SJCRH30 (cell line): ENCODE data around the gene RAB40B. TPM values are rescaled to one million over a fixed set of nuclear protein-coding genes. Genes with fewer than 3 reads are reported as not detected.

Experiments used
- DNase-seq, 2 experiments: peaks; one replicate each; pipeline ENCODE4 v3.0.0-alpha.2; 2015 to 2020
- H3K27ac ChIP-seq: fragments of 250-450 bp; sonication (Bioruptor Pico); 2 replicates; pipeline ENCODE4 v1.5.1; 2020; ENCODE audit warnings: mild to moderate bottlenecking, moderate library complexity
- H3K27me3 ChIP-seq: fragments of 250-450 bp; sonication (Bioruptor Pico); 2 replicates; pipeline ENCODE4 v1.5.1; 2020; ENCODE audit warnings: mild to moderate bottlenecking, moderate library complexity
- H3K36me3 ChIP-seq: fragments of 250-450 bp; sonication (Bioruptor Pico); 2 replicates; pipeline ENCODE4 v1.5.1; 2020; ENCODE audit warnings: mild to moderate bottlenecking, moderate library complexity
- H3K4me1 ChIP-seq: fragments of 250-450 bp; sonication (Bioruptor Pico); 2 replicates; pipeline ENCODE4 v1.5.1; 2020; ENCODE audit warnings: mild to moderate bottlenecking, moderate library complexity
- H3K4me3 ChIP-seq: fragments of 250-450 bp; sonication (Bioruptor Pico); 2 replicates; pipeline ENCODE4 v1.5.1; 2020; ENCODE audit warnings: mild to moderate bottlenecking, moderate library complexity
- H3K9me3 ChIP-seq: fragments of 250-450 bp; sonication (Bioruptor Pico); replicated peaks from 2 replicates; pipeline ENCODE4 v1.5.1; 2020; ENCODE audit warnings: mild to moderate bottlenecking, moderate library complexity
- total RNA-seq: library from RNA; depleted of rRNA; stranded (reverse); fragments of >200 nt; shearing (Covaris generic); gene quantifications from 2 replicates; pipeline ENCODE4 v1.2.3, GENCODE V29; 2014

RAB40B gene
- total RNA-seq, 1 experiment from 2014 or later: 17.2 TPM

DNA sequence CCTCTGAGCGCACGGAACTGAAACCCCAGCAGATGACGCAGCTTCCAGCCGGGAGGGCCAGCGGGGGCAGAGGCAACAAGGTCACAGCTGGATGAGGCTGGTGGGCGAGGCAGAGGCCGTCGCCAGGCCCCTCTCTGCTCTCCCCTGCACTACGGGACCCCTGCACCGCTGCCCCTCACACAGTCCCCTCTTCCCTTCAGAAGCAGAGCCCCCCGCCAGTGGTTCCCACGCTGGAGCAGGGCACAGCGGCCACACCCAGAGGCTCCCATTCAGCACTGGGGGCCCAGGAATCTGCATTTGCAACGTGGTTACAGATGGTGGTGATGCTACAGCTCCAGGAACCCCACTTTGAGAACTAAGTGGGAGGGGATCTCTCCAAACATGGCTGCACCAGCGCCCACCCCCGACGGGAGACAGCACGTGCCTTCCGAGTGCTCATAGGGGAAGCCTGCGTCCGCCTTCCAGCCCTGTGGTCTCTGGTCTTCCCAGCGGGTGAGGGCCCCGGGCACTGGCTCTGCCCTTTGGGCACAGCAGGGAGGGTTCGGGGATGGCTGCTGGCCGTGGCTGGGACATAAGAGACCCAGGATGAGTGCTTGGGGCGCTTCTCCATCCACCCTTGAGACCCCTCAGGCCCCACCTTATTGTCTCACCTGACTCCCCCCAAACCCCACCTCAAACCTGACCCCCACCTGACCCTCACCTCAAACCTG lies 4.7 kb upstream of the RAB40B start:
- DNase-seq: no peak
- Histone ChIP-seq H3K27ac (no peak overlapping the region), H3K36me3 (no peaks in the 10 kb centered on the region), H3K4me3 (no peak overlapping the region), H3K4me1 (peaks cover 32% of the 10 kb centered on the region), H3K27me3 (peaks cover 10% of the 10 kb centered on the region; the same call in 1 of the 2 replicates), H3K9me3 (no peaks in the 10 kb centered on the region)

DNA sequence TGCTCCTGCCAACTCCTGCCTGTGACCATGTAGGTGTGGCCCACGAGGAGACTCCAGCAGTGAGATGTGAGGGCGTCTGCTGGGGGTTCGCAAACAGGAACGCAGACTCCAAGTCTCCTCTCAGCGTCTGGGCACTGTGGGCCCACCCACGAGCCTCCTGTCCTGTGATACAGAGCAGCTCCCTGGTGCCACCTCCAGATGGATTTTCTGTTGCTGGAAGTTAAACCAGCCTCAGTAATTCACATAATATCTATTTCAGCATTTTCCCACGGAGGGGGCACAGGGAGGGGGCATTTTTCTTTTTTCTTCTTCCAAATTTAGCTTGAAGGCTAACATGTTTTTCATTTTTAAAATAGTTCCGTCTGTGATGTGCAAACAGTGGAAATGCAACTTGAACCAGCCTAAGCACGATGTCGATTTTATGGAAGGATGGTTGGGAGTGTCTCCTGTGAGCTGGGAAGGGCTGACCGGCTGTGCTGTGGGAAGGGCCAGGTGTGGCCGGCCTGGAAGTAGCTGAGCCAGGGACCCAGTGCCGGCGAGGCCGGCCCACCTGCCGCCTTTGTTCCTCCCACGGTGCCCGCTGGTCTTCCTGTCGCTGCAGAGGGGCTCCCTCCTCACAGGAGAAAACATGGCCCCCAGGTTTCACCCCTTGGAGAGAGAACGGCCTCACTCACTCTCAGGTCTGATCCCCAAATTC lies 3.9 kb upstream of the RAB40B start:
- H3K4me1 ChIP-seq: peaks cover 26% of the 10 kb centered on the region
- H3K36me3 ChIP-seq: no peaks in the 10 kb centered on the region
- no peak for DNase-seq

DNA sequence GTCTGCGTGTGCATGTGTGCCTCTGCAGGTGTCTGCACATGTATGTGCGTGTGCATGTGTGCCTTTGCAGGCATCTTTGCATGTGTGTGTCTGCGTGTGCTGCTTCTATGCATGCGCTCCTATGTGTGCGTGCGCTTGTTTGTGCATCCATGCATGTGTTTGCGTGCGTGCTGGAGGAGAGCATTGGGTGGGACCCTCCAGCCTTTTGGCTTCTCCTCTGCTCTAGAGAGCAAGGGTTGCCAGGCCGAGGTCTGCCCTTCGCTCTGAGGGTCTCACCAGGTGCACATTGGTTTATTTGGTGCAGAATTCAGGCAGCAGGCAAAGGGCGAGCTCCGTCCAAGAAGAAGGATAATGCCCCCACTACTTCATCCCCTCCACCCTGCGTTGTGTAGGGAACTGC lies 1.1 kb upstream of the RAB40B start:
- Histone ChIP-seq H3K4me1 (peaks cover 20% of the 10 kb centered on the region), H3K36me3 (no peaks in the 10 kb centered on the region), H3K27me3 (peaks cover 10% of the 10 kb centered on the region; the same call in 1 of the 2 replicates), H3K27ac (no peak overlapping the region), H3K9me3 (peaks cover 4% of the 10 kb centered on the region; the same call in 1 of the 2 replicates), H3K4me3 (no peak overlapping the region)
- no peak for DNase-seq

More for the DNA sequence above, 3.9 kb upstream of the RAB40B start:
- Histone ChIP-seq H3K9me3 (no peaks in the 10 kb centered on the region), H3K4me3 (no peak overlapping the region), H3K27ac (no peak overlapping the region), H3K27me3 (peaks cover 10% of the 10 kb centered on the region; the same call in 1 of the 2 replicates)

DNA sequence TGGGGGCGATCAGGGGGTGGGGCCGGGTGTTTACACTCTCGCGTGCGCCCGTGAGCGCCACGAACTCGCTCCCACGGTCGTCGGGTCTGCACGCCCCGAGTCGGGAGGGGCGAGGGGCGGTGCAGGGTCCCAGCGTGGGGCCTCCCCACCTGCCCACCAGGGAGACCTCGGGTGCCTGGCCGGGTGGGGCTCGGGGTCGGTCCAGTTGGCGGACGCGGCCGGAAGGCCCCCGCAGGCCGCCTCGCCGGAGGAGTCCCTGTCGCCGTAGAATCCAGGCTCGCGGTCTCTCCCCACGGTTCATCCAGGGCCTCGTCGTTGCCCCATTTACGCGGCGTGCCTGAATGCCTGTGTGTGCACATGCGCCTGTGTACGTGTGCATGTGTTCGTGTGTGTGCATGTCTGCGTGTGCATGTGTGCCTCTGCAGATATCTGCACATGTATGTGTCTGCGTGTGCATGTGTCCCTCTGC lies 510 bp upstream of the RAB40B start:
- H3K27ac ChIP-seq: no peak overlapping the region
- no peak for DNase-seq
- peaks cover 6% of the 10 kb centered on the region for H3K9me3 ChIP-seq
- H3K4me1 ChIP-seq: peaks cover 14% of the 10 kb centered on the region
- peaks cover 10% of the 10 kb centered on the region; the same call in 1 of the 2 replicates for H3K27me3 ChIP-seq
- peak overlapping the region; percentile 75 for H3K4me3 ChIP-seq
- no peaks in the 10 kb centered on the region for H3K36me3 ChIP-seq

DNA sequence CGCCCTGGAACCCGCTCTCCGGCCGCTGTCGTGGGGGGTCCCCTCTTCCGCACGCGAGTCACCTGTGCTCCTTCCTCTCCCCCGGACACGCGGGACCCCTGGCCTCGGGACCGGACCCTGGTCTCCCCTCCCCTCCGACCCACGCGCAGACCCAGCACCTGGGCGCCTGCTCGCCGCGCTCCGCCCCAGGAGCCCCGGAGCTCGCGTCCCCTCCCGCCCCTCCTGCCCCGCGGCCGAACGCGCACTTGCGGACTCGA lies 762 bp downstream of the RAB40B start:
- no peak for DNase-seq
- Histone ChIP-seq H3K4me3 (peak overlapping the region; percentile 71), H3K4me1 (peaks cover 8% of the 10 kb centered on the region; the same call in 1 of the 2 replicates), H3K36me3 (no peaks in the 10 kb centered on the region), H3K27ac (no peak overlapping the region), H3K9me3 (peaks cover 6% of the 10 kb centered on the region), H3K27me3 (peaks cover 5% of the 10 kb centered on the region; the same call in 1 of the 2 replicates)

DNA sequence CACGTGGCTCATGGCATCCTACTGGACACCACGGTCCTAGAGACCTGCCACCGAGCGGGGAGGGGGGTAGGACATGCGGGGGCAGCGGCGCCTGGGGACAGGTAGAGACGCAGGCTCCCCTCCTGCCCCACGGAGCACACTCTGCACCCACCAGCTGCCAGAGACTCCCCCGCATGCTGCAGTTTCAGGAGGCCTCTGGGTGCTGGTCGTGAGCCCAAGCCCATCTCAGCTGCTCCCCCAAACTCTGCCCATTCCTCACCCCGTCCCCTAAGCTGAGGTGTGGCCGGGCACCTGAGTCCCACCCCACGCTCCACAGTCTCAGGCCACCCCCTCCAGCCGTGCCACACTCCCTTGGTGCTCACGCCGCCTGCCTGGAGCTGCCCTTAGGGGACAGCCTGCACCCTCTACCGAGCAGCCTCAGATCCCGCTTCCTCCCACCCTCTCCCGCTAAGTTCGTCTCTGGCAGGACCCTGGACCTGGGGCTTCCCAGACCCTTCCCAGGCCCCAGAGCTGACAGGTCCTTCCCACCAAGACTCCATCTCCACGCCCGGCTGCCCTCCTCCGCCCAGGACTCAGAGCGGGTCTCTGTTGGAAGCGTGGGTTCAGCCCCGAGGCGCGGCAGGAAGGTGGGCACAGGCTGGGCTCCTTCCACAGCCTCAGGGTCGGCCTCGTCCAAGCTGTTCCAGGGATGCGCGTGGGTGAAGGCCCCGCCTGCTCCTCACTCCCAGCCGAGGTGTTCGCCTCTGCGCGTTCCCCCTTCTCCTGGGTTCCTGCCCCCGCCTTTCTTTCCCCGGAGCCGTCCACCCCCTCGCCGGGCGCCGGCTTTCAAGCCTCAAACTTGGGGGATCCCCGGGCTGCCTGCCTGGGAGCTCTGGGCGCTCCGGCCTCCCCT lies 1.3 kb downstream of the RAB40B start:
- Histone ChIP-seq H3K36me3 (no peaks in the 10 kb centered on the region), H3K27ac (no peak overlapping the region), H3K4me3 (peak overlapping the region; percentile 71), H3K4me1 (peaks cover 2% of the 10 kb centered on the region; the same call in 1 of the 2 replicates), H3K27me3 (no peaks in the 10 kb centered on the region), H3K9me3 (peaks cover 6% of the 10 kb centered on the region)
- DNase-seq: no peak

DNA sequence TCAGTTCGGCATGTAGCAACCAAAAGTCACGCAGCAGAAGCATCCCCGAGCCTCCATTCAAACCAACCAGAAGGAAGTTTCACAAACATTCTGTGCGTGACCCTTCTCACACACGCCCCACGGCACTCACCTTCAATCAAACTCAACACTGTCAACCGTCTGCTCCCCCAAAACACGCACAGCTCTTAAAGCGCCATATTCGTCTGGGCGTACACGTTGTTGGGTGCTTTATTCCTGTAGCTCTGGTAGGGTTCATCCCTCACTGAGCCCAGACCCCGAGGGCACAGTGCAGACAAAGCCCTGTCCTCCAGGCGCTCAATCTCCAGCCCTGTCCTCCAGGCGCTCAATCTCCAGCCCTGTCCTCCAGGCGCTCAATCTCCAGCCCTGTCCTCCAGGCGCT lies 2.2 kb downstream of the RAB40B start:
- H3K36me3 ChIP-seq: no peaks in the 10 kb centered on the region
- no peaks in the 10 kb centered on the region for H3K27me3 ChIP-seq
- DNase-seq: no peak
- H3K9me3 ChIP-seq: peaks cover 6% of the 10 kb centered on the region
- H3K4me3 ChIP-seq: no peak overlapping the region
- H3K4me1 ChIP-seq: no peaks in the 10 kb centered on the region
- no peak overlapping the region for H3K27ac ChIP-seq

DNA sequence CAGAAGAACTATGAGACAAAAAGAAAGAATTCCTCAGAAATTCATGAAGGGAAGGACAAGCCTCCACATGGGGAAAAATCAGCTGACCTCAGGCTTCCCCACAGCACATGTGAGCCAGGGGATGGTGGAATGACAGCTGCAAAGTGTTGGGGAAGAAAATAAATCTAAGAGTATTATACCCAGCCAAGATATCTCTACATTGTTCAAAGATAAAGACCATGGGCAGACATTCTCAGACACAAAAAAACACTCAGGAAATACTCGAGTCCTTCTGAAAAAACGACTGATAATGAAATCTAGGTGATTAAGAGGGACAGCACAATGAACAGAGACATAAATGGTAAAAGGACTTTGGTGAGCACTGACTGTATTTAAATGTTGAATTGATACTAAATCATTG lies 3.9 kb downstream of the RAB40B start:
- H3K27me3 ChIP-seq: no peaks in the 10 kb centered on the region
- no peak overlapping the region for H3K27ac ChIP-seq
- DNase-seq: no peak
- H3K36me3 ChIP-seq: no peaks in the 10 kb centered on the region
- no peaks in the 10 kb centered on the region for H3K4me1 ChIP-seq
- no peak overlapping the region for H3K4me3 ChIP-seq
- H3K9me3 ChIP-seq: peaks cover 6% of the 10 kb centered on the region

DNA sequence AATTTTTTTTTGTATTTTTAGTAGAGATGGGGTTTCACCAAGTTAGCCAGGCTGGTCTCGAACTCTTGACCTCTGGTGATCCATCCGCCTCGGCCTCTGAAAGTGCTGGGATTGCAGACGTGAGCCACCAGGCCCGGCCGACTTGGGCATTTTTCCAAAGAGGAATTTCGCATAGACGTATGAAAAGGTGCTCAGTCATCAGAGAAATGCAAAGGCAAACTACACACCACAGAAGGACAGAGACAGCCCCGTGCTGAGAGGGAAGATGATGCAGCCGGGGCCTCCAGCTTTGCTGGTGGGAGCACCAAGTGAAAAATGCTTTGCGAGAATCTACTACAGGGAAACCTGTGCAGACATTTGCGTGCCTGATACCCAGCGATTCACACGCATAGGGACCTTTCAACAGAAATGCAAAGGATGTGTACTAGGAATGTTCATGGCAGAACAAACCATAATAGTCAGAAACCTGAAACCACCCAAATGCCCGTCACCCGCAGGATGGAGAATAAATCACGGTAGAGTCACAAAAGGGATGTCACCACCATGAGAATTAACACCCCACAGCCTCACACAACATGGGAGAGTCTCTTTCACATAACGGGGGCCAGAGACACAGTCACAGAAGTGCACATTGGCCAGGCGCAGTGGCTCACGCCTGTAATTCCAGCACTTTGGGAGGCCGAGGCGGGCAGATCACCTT lies 5.2 kb downstream of the RAB40B start:
- no peak for DNase-seq
- Histone ChIP-seq H3K4me1 (no peaks in the 10 kb centered on the region), H3K27ac (no peak overlapping the region), H3K9me3 (peaks cover 6% of the 10 kb centered on the region), H3K4me3 (no peak overlapping the region), H3K27me3 (no peaks in the 10 kb centered on the region), H3K36me3 (no peaks in the 10 kb centered on the region)

DNA sequence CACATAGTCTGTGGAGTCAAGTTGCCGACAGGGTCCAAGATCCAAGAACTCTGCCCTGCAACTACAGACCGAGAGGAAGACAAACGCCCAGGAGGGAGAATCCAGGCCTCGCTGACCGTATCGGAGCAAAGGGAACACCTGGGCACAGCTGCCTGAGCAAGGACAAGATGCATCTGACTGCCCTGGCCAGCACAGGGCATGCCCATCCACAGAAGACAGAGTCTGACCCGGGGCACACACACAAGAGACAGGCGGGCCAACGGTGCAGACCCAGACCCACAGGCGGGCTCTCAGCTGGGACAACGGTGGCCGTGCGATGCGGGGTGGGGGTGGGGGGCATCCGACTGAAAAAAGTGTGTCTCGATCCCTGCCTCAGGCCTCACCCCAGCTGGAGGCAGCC lies 6.2 kb downstream of the RAB40B start:
- no peak for DNase-seq
- H3K36me3 ChIP-seq: no peaks in the 10 kb centered on the region
- no peak overlapping the region for H3K27ac ChIP-seq
- H3K9me3 ChIP-seq: peaks cover 6% of the 10 kb centered on the region
- peaks cover 4% of the 10 kb centered on the region for H3K4me1 ChIP-seq
- H3K27me3 ChIP-seq: no peaks in the 10 kb centered on the region
- no peak overlapping the region for H3K4me3 ChIP-seq

DNA sequence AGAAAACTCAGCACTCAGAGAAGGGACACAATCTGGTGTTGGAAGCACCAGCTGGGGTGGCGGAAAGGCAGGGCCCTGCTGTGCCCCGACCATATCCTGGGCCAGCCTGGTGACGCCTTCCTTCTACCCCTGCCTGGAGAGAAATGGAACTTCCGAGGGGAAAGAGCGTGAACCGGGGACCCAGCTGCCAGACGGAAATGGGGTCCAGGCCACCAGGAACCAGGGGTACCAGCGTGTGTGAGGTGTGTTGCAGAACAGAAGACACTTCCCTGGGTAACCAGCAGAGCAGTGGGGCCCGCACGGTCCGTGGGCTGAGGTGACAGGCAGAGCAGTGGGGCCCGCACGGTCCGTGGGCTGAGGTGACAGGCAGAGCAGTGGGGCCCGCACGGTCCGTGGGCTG lies 6.8 kb downstream of the RAB40B start:
- no peak for DNase-seq

DNA sequence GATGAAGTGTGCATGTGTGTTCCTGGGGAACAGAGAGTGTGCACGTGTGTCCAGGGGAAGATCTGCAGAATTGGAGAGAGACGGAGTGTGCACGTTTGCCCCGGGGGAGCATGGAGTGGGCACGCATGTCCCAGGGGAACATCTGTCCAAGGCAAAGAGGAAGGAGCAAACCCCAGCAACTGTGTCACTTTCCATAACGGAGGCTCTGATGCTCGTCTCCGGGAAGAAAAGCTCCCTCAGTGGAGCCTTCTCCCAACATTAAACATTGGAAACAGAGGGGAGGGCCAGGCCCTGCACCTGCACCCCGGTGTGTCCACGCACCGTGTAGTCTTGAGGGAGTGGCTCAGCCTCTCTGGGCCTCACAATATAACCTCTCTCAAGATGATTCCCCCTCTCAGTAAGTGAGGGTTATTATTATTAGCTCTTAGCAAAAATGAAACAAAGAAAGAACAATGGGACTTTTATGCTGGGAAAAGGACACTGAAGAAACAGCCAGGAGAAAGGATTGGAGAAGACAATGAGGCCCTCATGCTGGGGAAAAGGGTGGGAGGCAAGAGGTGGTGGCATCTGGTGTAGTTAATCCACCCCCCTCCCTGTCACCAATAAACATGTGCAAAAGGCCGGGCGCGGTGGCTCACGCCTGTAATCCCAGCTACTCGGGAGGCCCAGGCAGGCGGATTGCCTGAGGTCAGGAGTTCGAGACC lies 7.6 kb downstream of the RAB40B start:
- H3K27ac ChIP-seq: no peak overlapping the region
- H3K4me3 ChIP-seq: no peak overlapping the region
- no peaks in the 10 kb centered on the region for H3K36me3 ChIP-seq
- no peak for DNase-seq
- peaks cover 11% of the 10 kb centered on the region for H3K4me1 ChIP-seq
- no peaks in the 10 kb centered on the region for H3K27me3 ChIP-seq
- peaks cover 6% of the 10 kb centered on the region for H3K9me3 ChIP-seq

More for the DNA sequence above, 6.8 kb downstream of the RAB40B start:
- H3K4me3 ChIP-seq: no peak overlapping the region
- H3K27me3 ChIP-seq: no peaks in the 10 kb centered on the region
- no peak overlapping the region for H3K27ac ChIP-seq
- H3K36me3 ChIP-seq: no peaks in the 10 kb centered on the region
- peaks cover 6% of the 10 kb centered on the region for H3K9me3 ChIP-seq
- peaks cover 10% of the 10 kb centered on the region for H3K4me1 ChIP-seq

DNA sequence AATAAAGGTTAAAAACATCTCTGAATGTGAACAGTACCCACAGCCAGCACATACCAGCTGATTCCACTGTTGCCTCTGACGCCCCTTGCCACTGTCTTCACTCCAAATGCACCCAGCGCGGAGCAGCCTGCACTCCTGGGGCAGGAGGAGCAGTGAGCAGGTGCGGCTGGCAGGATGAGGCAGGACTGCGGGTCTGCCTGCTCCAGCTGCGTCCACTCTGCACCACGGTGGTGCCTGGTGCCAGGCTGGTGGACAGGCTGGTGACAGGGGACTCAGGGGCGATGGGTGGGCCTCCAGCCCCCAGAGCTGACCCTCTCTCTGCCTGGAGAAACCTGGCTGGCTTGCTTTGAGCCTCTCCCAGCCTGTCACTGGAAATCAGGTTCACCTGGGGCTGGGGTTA lies 9.4 kb downstream of the RAB40B start:
- H3K9me3 ChIP-seq: no peaks in the 10 kb centered on the region; the same call in 1 of the 2 replicates
- peaks cover 11% of the 10 kb centered on the region for H3K4me1 ChIP-seq
- H3K36me3 ChIP-seq: no peaks in the 10 kb centered on the region
- no peaks in the 10 kb centered on the region for H3K27me3 ChIP-seq
- H3K4me3 ChIP-seq: no peak overlapping the region
- no peak for DNase-seq
- H3K27ac ChIP-seq: no peak overlapping the region

DNA sequence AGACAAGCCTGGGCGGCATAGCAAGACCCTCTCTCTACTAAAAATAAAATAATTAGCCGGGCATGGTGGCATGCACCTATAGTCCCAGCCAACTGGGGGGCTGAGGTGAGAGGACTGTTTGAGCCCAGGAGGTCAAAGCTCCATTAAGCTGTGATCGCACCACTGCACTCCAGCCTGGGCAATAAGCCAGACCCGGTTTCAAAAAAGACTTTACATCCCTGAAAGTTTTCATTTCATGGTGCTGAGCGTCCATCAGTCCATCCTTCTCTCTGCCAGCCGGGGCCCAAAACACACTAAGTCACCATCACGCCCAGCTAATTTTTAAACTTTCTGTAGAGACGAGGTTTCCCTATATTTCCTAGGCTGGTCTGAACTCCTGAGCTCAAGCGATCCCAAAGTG lies 10.6 kb downstream of the RAB40B start:
- H3K9me3 ChIP-seq: no peaks in the 10 kb centered on the region
- no peak for DNase-seq
- H3K27ac ChIP-seq: no peak overlapping the region
- peaks cover 11% of the 10 kb centered on the region for H3K4me1 ChIP-seq
- H3K27me3 ChIP-seq: no peaks in the 10 kb centered on the region
- H3K36me3 ChIP-seq: no peaks in the 10 kb centered on the region
- H3K4me3 ChIP-seq: no peak overlapping the region
